Activated CD8-positive, alpha-beta memory T cell treated with anti-CD3 and anti-CD28 coated beads for 4 hours (primary cell): ENCODE results near the gene JAK1.
"Not testable (repeated sequence)": the region's sequence is repeated elsewhere in the genome, so short reads cannot be mapped to it uniquely, and the experiment has no call there.

ENCODE experiments used
- DNase-seq, 2 donors: peaks; one replicate each; pipeline ENCODE4 v3.0.0-alpha.2; 2020; ENCODE audit warnings: low read depth in 2 of 2

The JAK1 gene

DNA sequence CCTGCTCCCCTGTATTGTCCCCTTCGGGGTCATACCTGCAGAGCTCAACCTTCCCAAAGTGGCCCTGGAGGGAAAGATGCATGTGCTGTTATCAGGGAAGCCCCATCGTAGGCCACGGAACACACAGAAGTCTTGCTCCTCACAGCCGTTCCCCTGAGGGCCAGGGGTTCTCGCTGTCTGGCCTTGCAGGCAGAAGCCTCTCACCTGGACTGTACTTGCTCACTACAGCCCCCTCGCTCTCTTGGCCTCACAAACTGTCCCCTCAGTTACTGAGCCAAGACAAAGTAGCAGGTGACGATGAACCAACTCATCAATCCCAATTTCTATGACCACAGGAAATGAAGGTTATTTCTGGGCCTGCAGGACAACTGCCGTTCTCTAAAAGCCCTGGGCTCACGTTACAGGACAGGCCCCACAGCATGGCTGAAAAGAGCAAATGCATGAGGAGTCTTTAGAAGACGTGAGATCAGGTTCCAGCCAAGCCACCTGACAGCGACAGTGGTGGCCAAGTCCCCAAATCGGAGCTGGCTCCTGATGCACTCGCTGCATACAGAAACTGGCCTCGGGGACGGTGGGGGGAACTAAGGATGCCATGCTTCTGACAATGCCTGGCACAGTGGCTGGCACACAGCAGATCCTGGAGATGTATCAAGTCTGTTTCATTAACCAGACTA lies 126.5 kb downstream of the JAK1 start:
- DNase-seq = no peak

DNA sequence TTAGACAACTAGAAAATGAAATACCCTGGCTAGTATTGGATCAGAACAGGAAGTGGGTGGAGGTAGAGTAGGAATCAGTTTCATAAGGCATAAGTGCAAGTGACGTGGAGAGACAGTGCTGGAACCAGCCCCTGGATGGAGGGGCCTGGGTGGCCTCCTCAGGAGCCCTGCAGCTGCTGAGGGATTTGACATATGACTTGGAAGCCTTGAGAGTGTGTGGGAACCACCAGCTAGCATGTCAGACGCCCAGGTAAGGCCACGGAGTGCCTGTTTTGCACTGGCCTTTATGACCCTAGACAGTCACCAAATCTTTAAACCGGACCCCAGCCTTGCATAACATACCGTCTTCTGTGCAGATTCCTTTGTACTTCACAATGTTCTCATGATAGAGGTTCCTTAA lies 127.1 kb downstream of the JAK1 start:
- DNase-seq = no peak

- no peak for DNase-seq
Observed at GRCh38 chr1:64838486-64838885, 127.9 kb downstream of the JAK1 start.

DNA sequence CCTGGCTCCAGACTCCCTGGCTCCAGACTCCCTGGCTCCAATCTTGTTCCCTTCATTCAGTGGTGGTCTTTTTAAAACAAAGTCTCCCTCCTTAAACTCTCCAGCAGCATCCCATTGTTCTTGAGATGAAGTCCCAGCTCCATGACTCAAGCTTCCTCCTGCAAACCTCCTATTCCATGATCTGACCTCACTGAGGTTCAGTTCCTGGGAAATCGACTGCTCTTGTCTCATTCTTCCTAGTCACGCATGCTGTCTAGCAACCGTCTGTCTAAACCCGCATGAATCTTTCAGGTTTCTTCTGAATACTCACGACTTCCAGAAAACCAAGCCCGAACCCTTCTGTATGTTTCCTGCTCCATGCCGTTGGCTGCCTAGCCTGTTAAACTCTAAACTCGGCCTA lies 129.5 kb downstream of the JAK1 start:
- DNase-seq = no peak

DNA sequence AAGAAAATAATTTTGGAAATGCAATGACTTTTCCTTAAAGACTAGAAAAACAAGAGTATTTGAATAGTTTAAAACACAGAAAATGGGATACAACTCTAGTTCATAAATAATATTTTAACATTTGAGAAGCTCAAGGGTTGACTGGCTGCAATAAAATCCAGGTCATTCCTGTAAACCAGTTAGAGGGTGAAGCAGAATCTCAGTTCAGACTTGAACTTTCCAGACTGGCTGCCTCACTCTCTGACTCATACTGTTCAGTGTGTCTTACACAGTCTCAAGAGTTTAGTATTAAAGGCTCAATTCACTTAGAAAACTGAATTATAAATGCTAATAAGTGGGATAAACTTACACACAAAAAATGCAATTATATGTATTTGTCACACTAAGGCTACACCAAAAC lies 131.6 kb downstream of the JAK1 start:
- DNase-seq = no peak

DNA sequence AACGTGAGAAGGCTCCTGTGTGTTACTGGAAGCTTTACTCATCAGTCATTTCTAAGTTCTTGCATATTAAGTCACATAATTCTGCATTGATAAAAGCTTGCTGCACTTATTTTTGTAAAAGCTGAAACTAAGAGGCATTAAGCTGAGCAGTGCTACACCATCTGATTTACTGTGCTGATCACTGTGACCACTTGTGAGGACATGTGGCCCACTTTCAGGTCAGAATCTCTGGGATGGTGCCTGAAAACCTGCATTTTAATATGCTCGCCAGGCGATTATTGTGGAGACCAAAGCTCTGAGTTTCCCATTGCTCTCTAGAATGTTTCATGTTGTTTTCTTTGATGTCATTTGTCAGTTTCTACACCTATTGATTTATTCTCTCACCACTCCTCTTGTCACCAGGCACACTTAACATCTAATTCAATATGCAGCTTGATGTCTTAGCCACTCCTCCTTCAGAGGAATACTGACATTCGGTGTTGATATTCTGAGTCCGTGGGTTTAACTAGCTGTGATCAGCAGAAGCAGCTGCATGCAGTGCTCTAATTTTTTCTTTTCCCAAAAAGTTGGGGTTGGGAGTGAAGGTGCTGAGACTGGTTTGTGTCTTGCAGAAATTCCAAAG lies 136.2 kb downstream of the JAK1 start:
- no peak for DNase-seq

GRCh38 chr1:64829411-64830029 lies 136.8 kb downstream of the JAK1 start:
- no peak for DNase-seq

- no peak for DNase-seq
Observed at GRCh38 chr1:64828829-64829228, 137.5 kb downstream of the JAK1 start.

- DNase-seq = no peak
Observed at GRCh38 chr1:64826991-64827390, 139.4 kb downstream of the JAK1 start.

GRCh38 chr1:64823691-64824476 lies 142.5 kb downstream of the JAK1 start:
- peak; percentile 27 to 28 for DNase-seq

GRCh38 chr1:64822621-64823020 lies 143.7 kb downstream of the JAK1 start:
- no peak for DNase-seq

DNA sequence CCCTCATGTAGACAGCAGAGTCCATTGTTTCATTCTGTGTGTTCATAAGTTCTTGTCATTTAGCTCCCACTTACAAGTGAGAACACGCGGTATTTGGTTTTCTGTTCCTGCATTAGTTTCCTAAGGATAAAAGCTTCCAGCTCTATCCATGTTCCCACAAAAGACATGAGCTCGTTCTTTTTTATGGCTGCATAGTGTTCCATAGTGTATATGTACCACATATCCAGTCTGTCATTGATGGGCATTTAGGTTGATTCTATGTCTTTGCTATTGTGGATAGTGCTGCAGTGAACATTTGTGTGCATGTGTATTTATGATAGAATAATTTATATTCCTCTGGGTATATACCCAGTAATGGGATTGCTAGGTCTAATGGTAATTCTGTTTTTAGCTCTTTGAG lies 145.8 kb downstream of the JAK1 start:
- DNase-seq = not testable (repeated sequence)

DNA sequence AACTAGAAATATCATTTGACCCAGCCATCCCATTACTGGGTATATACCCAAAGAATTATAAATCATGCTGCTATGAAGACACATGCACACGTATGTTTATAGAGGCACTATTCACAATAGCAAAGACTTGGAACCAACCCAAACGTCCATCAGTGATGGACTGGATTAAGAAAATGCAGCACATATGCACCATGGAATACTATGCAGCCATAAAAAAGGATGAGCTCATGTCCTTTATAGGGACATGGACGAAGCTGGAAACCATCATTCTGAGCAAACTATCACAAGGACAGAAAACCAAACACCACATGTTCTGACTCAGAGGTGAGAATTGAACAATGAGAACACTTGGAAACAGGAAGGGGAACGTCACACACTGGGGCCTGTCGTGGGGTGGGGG lies 149.0 kb downstream of the JAK1 start:
- not testable (repeated sequence) for DNase-seq

DNA sequence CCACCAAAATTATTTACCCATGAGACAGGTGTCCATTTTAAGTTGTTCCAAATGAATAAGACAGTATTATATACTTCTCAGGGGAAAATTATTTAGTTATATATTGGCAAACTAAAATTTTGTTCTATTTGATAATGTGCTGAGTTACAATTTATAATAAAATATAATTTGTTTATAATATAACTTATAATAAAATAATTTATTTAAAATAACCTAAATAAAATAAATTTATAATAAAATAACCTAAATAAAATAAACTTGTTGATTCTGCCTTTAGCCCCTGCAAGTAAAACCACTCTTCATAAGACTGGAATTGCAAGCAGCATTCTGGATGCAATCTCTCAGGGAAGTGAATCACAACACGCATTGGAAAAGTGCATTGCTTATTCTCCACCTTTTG lies 151.9 kb downstream of the JAK1 start:
- no peak for DNase-seq

GRCh38 chr1:64811131-64811530 lies 155.2 kb downstream of the JAK1 start:
- no peak for DNase-seq

GRCh38 chr1:64810001-64810400 lies 156.3 kb downstream of the JAK1 start:
- DNase-seq = no peak

GRCh38 chr1:64809309-64809708 lies 157.0 kb downstream of the JAK1 start:
- DNase-seq = no peak

- DNase-seq = no peak
Observed at GRCh38 chr1:64801851-64802523, 164.4 kb downstream of the JAK1 start.

GRCh38 chr1:64798872-64799271 lies 167.5 kb downstream of the JAK1 start:
- DNase-seq = no peak

GRCh38 chr1:64790832-64791487 lies 175.4 kb downstream of the JAK1 start:
- no peak for DNase-seq
